HG02798 (cell line): ENCODE measurements around the gene ERI3.

Experiments used
- ATAC-seq: cut with Tn5 transposase; IDR thresholded peaks from one replicate; pipeline ENCODE4 v1.9.1; 2021; ENCODE audit warnings: mild to moderate bottlenecking; ENCODE audit not compliant: unreplicated experiment, poor library complexity

Gene ERI3

DNA sequence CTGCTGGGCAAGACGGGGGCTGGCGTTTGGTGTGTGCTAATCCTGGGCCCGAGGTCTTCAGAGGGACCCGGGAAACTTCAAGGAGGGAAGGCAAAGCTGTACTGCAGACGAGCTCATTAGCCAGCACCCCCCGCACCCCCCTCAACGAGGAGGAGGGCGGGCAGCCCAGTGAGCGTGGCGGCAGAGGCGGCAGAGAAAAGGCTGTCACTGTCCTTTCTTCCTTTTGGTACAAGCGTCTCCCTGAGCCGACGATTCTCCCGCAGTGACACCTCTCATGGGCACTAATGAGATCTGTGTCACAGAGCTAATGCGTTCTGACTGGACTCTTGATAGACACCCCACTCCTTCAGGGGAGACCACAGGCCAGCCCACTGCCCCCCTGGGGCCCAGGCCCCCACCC, 112.3 kb downstream of the ERI3 start:
- no peak for ATAC-seq

DNA sequence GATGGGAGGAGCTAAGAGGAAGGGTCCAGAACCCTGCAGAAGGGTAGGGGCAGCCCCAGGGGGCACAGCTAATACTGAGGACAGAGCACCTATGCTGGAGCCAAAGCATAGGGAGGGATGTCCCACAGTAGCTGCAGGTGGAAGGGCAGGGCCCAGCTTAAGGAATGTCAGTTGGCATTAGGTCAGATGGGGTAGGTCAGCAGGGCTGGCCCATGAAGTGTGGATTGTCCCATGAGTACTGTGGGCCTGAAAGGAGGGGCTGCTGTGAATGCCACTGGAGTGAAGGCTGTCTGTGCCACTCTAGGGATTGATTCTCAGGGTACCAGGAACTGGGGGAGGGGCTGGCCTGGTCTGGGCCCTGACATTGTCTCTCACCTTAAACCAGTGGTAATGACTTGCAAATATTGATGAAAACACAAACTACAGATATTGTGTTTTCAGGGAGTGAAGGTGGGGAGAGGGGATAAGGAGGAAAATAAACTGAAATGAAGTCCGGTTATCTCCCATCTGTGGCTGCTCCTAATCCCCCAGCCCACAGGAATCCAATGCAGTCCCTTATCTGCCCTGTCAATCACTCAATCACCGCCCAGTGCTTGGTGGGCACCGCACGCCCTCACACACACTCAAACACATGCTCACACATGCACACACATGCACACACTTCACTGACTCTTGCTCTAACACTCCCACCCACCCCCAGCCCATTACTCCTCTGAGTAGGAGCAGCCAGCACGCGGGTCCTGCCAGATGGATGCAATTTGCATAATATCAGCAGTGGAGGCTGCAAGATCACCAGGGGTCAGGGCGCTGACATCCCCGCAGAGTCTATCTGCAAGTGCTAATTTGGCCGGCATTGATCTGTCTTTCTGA, 114.0 kb downstream of the ERI3 start:
- no peak for ATAC-seq

DNA sequence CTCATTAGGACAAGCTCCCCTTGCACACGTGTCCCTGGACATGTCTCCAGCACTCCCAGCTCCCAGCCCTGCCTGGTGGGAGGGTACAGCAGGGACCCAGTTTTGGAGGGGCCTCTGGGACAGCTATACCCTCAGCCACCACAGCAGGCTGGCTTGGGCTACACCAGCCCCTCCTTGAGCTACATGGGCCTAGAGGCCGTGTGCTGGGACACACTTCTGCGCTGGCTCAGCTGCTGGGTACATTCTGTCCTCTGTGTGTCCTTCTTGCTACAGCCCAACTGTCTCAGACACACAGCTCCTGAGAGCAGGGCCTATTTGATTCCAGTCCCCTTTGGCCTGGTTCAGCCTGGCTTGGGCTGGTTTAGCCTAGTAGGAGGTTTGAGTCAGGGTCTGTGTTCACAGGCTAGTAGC, 115.1 kb downstream of the ERI3 start:
- ATAC-seq = no peak

DNA sequence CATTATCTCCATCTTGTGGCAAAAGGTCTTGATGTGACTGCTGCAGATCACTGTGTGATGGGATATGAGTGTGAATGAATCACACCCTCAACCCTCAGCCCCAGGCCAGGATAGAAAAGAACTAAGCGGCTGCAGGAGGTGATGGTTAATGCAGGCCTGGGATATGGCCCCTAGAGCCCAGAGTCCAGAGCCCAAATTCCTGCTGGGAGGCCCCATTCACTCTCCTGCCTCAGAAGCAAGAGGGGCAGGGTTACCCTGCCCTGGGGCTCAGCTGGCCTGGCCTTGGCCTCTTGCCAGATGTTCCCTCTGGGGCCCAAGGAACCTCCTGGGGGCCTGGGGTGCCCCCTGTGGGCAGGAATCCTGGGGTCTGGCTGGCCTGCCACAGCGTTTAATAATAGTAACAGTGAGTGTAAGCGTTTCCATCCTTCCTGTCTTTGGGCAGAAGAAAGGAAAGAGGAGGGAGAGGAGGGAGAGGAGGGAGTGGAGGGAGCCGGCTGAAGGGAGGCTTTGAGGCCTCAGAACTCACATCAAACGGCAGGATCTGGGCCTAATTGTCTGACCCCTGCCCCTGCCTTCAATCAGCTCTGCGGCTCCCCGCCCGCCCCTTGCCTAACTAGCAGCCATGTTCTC, 115.6 kb downstream of the ERI3 start:
- ATAC-seq = no peak

DNA sequence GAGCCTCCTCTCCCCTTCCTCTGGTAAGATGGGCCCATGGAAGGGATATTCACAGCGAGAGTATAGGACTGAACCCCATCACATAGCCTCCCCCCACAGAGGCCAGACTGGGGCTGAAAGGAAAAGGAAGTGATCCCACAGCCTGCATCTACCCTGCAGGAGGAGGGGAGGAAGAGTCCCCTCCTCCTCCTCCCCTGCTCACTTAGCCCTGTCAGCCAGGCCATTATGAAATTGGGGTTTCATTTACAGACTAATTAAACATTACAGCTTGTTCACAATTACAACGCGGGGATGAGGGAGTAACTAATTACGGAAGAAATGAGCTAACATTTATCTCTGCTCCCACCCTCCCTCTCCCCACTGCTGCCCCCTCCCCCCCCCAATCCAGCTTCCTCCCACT, 116.4 kb downstream of the ERI3 start:
- no peak for ATAC-seq

DNA sequence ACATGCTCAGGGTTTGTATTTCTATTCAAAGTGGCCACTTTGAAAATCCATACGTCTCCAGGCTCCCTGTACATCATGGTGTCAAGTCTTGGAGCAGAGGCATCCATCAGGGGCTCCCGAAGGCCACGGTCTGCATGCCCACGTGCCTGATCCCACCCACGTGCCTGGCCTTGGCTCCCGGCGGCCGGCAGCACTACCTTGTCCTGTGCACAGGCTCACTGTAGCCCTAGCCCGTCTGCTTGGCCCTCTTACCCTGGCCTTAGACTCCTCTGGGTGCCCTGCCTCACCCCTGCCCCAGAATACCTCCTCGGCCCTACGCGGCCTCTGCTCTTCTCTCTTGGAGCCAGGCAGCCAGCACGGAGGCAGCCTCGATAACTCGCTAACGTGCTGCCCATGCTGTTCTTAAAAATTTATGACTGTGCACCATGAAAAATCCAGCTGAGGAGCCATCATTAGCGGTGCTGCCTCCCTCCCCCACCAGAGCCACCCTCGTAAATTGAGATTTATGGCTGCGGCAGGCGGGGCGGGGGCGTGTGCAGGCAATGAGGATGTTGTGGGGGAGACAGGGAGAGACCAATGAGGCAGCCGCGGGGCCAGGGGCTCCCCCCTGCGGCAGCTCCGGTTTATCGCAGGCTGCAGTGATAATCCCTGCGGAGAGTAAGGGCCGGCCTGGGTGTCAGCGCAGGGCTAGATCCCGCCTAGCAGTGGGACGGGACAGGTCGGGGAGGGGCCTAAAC, 117.2 kb downstream of the ERI3 start:
- no peak for ATAC-seq

DNA sequence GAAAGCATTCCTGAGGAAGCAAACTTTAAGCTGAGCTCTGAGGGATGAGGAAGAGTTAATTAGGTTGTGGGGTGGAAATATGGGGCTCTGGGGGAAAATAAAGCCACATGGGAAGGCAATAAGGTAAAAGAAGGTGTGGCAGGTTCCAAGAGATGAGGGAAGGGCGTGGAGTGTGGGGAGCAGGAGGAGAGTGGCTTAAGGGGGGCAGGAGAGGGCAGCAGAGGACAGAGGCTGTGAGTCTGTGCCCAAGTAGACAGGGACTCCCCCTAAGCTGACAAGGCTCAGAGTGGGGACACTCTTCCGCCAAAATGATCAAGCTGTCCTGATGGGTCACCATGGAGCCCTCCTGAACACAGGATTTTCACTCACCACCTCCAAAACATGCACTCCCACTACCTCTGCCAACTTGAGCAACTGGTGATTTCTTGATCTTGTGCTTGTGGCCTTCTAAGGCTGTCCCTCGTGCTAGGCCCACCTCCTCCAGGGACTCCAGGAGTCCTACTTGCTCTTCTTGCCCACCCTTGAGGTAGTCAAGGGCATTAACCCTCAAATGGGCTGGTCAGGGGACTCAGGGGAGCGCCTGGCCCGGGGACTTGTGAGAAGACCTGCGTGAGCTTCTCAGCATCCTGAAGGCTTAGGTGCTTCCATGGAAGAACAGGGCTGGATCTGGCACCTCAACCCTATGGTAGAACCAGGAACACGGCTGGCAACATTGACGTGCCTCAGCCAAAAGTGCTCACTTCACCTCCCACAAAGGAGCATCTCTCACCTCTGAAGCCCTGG, 118.4 kb downstream of the ERI3 start:
- no peak for ATAC-seq

DNA sequence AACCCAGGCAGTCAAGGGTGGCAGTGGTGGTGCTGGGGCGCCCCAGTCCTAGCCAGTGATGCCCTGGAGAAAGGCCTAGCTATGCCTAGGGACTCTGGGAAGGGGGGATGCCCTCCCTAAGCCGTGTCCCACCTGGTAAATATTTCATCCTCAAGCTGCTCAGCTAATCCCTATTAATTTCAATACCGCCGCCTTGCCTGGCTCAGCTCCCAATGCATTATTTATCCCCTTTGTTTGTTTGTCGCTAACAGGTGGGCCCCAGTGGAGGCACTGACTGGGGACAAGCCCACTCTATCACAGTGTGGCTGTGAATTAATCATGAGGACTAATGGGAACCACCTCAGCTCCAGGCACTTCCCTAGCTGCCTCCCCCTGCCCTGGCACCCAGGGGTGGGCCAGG, 119.2 kb downstream of the ERI3 start:
- ATAC-seq = no peak

DNA sequence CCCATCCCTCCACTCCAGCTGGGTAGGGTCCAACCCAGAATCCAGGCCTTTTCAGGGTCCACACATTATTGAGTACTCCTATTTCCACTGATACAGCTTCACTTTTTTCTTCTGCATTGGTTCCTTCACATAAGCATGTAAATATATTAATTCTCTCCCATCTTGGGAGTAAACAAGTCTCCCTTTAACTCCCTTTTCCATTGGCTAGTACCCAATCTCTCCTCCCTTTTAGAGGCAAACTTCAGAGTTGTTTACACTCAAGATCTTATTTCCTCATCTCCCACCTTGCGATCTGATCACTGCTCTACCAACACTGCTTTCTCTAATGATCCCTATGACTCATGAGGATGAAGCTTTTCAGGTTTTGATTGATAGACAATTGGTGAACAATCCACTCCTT, 121.5 kb downstream of the ERI3 start:
- ATAC-seq = no peak

DNA sequence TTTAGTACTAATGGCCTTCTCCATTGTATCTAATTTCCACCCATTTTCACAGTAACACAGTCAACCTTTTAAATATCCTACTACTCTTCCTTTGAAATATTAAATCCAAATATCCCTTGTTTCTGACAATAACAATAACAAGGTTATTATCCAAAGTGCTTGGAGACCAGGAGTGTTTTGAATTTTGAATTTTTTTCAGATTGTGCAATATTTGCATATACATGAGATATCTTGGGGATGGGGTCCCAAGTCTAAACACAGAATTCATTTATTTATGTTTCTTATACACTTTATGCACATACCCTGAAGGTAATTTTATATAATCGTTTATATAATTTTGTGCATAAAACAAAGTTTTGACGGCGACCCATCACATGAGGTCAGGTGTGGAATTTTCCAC, 124.3 kb downstream of the ERI3 start:
- no peak for ATAC-seq

DNA sequence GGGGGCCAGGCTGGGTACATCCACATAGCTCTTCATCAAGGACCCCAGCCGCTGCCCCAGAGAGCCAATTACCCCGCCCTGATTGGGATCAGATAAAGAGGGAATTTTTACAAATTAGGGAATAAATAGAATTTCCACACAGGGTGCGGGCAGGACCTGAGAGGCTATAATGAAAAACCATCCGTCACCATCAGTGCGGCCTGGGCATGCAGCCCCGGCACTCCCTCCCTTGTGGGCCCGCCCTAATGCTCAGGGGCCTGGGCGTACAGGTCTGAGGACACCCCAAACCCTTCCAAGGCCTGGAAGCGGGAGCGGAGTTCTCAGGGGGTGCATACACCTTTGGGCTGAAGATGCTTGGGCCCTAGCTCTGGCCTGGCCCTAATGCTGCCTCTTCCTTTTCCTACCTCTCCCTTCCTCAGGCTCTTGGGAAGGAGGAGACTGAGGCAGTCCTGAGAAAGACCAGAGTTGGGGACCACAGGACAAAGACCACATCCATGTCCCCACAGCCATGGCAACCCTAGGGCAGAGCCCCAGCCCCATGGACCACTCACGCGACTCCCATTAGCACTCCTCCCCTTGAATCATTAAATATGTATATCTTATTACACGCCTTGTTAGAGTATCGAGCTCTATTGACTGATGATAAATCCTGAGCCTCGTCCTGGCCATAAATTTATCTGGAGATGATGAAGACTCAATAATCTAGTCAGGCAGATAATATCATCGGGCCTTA, 125.5 kb downstream of the ERI3 start:
- ATAC-seq = no peak

DNA sequence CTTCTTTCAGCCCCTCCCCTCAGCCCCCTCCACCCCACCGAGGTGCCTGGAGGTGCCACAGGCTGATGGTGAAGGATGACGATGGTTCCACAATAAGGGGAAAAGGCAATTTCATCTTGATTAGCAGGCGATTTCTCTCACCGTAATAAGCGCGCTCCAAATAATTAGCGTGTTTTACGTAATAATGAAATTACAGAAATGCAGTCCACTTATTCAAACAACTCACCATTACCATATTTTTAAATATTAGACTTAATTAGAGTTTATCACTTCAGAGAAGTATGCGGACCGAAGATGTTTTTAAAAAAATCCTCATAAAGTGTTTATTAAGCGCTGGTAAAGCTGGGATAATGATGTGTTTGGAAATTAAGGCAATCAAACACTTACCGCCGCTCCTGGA, 126.8 kb downstream of the ERI3 start:
- ATAC-seq = no peak

DNA sequence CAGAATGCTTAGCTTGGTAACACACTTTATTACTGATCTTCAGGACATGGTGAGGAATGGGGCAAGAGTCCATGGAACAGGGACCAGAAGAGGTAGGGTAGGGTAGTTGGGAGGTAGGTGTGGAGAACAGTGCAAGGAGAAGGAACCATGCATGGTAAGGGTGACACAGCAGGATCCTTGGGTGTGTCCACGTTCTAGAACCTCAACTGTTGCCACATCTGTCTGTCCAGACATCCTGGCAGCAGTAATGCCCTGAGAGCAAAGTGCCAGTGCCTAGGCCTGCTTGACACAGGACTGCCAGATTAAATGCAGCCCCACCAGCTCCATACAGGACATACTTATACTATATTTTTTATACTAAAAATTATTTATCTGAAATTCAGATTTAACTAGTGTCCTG, 127.8 kb downstream of the ERI3 start:
- ATAC-seq = no peak

DNA sequence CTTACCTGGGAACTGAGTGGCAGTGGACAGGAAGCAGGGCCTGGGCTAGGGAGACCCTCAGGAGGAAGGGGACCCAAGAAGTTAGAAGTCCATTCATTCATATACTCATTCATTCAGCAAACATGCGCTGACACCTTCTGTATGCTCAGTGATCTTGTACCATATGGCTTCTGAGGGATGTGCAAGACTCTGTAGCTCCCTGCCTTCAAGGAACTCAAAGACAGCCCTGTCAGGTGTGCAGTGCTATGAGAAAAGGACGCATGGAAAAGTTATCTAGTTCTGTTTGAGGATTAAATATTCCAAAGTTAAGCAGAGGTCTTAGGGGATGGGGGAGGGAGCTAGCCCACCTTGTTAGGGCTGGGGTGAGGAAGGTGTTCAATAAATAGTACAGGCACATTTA, 129.3 kb downstream of the ERI3 start:
- ATAC-seq = no peak

DNA sequence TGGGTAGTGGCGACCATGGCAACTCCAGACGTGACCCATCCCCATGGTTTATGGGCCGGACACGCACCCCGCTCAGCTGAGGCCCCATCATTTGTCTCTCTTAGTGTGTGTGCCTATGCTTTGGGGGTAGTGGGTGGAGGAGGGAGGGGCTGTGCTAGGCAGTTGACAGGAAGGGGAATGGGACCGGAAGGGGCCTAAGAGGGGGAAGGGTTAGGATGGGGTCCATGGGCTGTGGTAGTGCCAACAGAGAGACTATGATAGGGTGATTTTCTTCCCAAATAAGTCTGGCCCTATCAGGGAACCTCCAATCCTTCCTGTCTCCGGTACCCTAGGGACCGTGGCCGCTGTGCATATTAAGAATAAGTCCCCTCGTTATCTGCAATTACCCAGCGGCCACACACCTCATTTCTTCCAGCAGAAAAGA, 131.9 kb downstream of the ERI3 start:
- ATAC-seq = no peak

DNA sequence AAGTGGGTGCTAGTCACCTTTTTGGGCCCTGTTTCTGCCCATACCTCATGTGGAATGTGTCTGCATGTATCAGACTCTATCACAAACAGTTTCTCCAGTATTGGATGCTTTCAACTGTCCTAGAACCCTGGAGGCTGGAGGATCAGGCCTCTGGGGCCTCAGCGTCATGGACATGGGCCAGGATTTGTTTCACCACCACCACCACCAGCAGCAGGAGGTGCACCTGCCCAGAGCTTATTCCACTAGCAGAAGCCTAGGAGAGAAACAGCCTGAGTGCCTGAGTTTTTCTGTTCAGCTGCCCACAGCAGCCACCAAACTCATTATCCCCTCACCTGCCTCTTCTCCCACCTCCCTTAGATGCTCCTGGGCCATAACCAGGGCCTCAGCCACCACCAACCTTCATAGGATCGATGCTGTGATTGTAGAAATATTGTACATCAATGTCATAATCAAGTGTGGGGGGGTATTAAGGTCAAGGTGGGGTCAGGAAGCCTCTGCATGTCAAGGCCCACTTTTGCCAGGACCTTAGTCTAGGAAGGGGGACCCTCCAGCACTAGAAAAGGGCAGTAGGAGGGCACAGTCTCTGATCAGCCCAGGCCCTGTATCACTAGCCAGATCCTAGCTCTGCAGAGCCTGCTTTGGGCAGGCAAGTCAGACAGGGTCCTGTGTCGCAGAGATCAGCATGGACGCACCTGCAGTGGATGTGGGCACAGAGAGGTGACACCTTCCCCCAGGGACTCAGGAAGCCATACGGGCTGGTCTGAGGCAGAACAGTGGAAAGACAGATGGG, 132.5 kb downstream of the ERI3 start:
- ATAC-seq = no peak

DNA sequence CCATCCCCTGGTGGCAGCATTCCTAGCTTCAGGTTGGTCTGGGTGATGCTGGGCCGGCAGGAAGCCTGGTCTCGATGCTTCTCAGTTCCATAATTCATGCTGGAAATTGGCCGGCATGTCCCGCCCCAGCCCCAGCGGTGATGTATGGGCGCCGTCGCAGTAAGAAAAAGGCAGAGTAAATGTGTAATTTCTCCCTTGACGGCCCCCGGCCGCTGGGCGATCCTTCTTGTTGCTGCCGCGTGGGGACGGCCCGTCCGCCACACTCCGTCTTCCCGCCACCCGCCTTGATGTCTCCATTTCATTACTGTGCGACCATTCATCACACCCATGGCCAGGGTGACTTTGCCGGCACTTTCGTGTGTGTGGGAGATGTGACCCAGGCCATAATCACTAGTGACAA, 133.3 kb downstream of the ERI3 start:
- no peak for ATAC-seq

DNA sequence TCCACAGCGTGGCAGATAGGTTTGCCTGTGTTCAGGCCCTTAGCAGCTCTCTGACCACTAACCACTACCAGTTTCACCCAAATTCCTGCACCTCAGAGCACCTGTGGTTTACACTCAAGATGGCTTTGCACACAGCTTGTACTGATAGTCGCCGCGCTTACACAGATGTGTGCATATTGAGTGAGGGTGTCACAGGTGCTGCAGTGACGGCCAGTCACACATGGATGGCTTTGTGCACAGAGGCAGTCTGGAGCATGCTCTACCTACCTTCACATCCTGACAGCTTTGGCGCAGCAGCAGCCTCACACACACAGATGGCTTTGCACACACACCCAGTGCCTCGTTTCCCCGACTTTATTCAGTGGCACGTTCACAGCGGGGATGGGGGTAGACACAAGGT, 134.3 kb downstream of the ERI3 start:
- peak; percentile 45 for ATAC-seq
